Testis (tissue), 3 donors: ENCODE measurements around the gene DDA1. TPM values are rescaled to one million over a fixed set of nuclear protein-coding genes. Genes with fewer than 3 reads are reported as not detected.

ENCODE experiments used
- DNase-seq: peaks from one replicate; pipeline ENCODE4 v3.0.0-alpha.2; 2019
- H3K27ac ChIP-seq, 2 donors: fragments of 200-600 bp; sonication (generic); one replicate each; pipeline ENCODE4 v1.5.1; 2019
- H3K27me3 ChIP-seq: fragments of 200-600 bp; sonication (generic); one replicate; pipeline ENCODE4 v1.5.1; 2019
- H3K36me3 ChIP-seq: fragments of 200-600 bp; sonication (generic); one replicate; pipeline ENCODE4 v1.5.1; 2017; ENCODE audit warnings: low read depth; ENCODE audit errors: missing control alignments
- H3K4me1 ChIP-seq: fragments of 200-600 bp; sonication (generic); one replicate; pipeline ENCODE4 v1.5.1; 2019
- H3K4me3 ChIP-seq, 2 donors: fragments of 200-600 bp; sonication (generic); one replicate each; pipeline ENCODE4 v1.5.1; 2017 to 2019
- H3K9me3 ChIP-seq: fragments of 200-600 bp; sonication (generic); one replicate; pipeline ENCODE4 v1.5.1; 2017
- POLR2A ChIP-seq: fragments of 450-650 bp; IDR thresholded peaks from one replicate; pipeline ENCODE4 v1.6.1; 2017; ENCODE audit warnings: antibody characterized with exemption, mild to moderate bottlenecking, moderate library complexity
- WGBS, 2 donors: methylation state at CpG; one replicate each; pipeline ENCODE4 v1.1.5; 2018; 5-methylcytosine and 5-hydroxymethylcytosine counted together
- intact Hi-C: fragments of 100-400 bp; cut with DNase I; formaldehyde crosslinking; loops from one replicate; pipeline ENCODE4 v1.15.1; 2023; ENCODE audit warnings: low total_unique reads
- polyA plus RNA-seq: library from polyadenylated mRNA; stranded (reverse); fragments of 350-450 nt; fragmentation: Illumina TruSeq; extraction: RNeasy Lipid Tissue Mini Kit (QIAGEN cat#74804); gene quantifications from one replicate; pipeline ENCODE4 v1.2.3, GENCODE V29; 2014; ENCODE audit warnings: low read depth, low replicate concordance; ENCODE audit not compliant: insufficient read depth
- total RNA-seq, 2 donors: library from RNA; depleted of rRNA; stranded (reverse); fragments of >200 nt; gene quantifications; one replicate each; pipeline ENCODE4 v1.2.3, GENCODE V29; 2016
- TF ChIP-seq, protein P1 (sequence below), 3 experiments: fragments of 450-650 bp in 2 of 3; fragments of 200-600 bp in 1 of 3; sonication (generic) in 1 of 3; IDR thresholded peaks; one replicate each; pipeline ENCODE4 v1.5.1; 2016 to 2019; ENCODE audit warnings: antibody characterized with exemption in 3 of 3, mild to moderate bottlenecking in 2 of 3, moderate library complexity in 1 of 3

DDA1 gene
- total and polyA plus RNA-seq, 3 donors from 2014 or later: 46.4 to 123 (median 55.5) TPM

DNA sequence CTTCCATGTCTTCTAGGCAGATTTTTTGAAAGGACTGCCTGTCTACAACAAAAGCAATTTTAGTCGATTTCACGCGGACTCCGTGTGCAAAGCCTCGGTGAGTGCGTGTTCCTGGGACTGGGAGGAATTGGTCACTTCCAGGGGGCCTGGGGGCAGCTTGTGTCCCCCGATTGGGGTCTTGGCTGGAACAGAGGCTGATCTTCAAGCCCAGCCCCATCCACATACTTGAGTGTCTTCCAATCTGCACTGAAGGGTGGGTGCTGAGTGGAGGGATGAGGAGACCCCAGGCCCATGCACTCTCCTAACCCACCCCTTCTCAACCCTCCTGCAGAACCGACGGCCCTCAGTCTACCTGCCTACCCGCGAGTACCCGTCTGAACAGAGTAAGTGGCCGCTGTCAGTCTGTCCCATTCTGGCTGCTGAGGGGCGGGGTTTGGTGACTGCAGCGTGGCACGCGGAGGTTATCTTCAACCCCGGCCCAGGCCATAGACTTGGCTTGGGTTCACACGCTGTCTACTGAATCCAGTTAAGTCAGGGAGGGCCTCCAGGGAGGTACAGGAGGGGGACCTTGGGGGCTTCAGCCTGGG, 4.7 kb downstream of the DDA1 start:
- TF ChIP-seq, protein P1, sequence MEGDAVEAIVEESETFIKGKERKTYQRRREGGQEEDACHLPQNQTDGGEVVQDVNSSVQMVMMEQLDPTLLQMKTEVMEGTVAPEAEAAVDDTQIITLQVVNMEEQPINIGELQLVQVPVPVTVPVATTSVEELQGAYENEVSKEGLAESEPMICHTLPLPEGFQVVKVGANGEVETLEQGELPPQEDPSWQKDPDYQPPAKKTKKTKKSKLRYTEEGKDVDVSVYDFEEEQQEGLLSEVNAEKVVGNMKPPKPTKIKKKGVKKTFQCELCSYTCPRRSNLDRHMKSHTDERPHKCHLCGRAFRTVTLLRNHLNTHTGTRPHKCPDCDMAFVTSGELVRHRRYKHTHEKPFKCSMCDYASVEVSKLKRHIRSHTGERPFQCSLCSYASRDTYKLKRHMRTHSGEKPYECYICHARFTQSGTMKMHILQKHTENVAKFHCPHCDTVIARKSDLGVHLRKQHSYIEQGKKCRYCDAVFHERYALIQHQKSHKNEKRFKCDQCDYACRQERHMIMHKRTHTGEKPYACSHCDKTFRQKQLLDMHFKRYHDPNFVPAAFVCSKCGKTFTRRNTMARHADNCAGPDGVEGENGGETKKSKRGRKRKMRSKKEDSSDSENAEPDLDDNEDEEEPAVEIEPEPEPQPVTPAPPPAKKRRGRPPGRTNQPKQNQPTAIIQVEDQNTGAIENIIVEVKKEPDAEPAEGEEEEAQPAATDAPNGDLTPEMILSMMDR (IDR thresholded peaks at IDR 0.05): no peak
- no peak for TF ChIP-seq POLR2A

DNA sequence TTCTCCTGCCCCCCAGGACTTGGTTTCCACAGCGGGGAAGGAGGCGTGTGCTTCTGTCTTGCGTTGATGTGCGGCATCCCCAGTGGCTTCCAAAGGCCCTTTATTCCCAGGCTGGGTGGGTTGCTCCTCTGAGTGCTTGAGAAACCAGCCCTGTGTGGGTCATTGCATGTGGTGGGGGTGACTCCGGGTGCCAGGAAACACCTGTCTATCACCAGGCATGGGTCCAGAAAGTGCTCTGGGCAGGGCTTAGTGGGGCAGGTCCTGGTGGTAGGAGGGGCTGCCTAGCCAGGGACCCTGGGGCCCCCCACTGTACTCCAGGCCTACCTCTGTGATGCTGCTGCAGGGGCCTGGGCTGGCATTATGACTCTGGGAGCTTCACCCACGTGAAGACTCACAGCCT, 9.6 kb downstream of the DDA1 start:
- TF ChIP-seq, protein P1 (IDR thresholded peaks at IDR 0.05): no peak
- no peak for TF ChIP-seq POLR2A
- intact Hi-C loops: no loop called here
- no peak overlapping the region for H3K27ac ChIP-seq
- peaks cover 6% of the 10 kb centered on the region for H3K4me1 ChIP-seq
- H3K36me3 ChIP-seq: no peaks in the 10 kb centered on the region
- DNase-seq: no peak
- 90 to 93% methylated on average over 5 to 6 of the region's 6 CpGs for WGBS, 2 donors
- H3K27me3 ChIP-seq: no peaks in the 10 kb centered on the region
- no peak overlapping the region for H3K4me3 ChIP-seq
- no peaks in the 10 kb centered on the region for H3K9me3 ChIP-seq

More for the DNA sequence above, 4.7 kb downstream of the DDA1 start:
- DNase-seq: no peak
- H3K4me3 ChIP-seq: no peak overlapping the region
- WGBS, 2 donors: 88 to 94% methylated on average over 7 to 19 of the region's 19 CpGs
- H3K27me3 ChIP-seq: no peaks in the 10 kb centered on the region
- no peaks in the 10 kb centered on the region for H3K9me3 ChIP-seq
- peaks cover 16% of the 10 kb centered on the region for H3K4me1 ChIP-seq
- H3K27ac ChIP-seq: no peak overlapping the region
- intact Hi-C loops: no loop called here
- H3K36me3 ChIP-seq: no peaks in the 10 kb centered on the region

DNA sequence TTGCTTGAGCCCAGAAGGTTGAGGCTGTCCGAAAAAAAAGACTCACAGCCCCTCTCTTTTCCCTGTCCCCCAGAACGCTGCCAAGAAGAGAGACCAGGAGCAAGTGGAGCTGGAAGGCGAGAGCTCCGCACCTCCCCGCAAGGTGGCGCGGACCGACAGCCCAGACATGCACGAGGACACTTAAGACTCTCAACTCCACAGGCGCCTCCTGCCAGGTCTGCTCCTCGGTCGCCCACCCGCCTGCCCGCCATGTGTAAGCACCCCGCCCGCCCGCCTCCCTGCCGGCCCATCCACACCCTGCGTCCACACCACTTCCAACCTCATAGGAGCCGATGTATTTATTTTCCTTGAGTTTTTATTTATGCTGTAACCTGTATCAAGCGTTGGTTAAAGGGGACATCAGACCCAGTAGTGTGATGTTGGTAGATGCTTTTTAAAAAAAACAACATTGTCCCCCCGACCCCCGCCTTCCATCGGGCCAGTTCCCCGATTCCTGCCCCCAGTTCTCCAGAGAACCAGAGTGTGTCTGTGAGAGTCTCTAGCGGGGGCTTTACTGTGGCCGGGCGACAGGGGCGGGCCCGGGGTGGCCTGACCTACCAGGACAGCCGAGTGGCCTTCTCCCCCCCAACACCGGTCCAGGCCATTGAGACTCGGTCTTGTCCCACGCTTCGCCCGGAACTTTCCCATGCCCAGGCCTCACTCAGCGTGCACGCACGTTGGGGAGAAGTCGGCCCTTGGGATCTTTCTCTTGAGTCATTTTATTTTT, 10.3 kb downstream of the DDA1 start:
- peaks cover 6% of the 10 kb centered on the region for H3K4me1 ChIP-seq
- H3K4me3 ChIP-seq: no peak overlapping the region
- WGBS, 2 donors: 90 to 91% methylated on average over 24 to 40 of the region's 40 CpGs
- H3K27me3 ChIP-seq: no peaks in the 10 kb centered on the region
- H3K27ac ChIP-seq: no peak overlapping the region
- no peak for TF ChIP-seq POLR2A
- TF ChIP-seq, protein P1 (IDR thresholded peaks at IDR 0.05): no peak
- H3K36me3 ChIP-seq: no peaks in the 10 kb centered on the region
- intact Hi-C loops: no loop called here
- DNase-seq: no peak
- no peaks in the 10 kb centered on the region for H3K9me3 ChIP-seq

DNA sequence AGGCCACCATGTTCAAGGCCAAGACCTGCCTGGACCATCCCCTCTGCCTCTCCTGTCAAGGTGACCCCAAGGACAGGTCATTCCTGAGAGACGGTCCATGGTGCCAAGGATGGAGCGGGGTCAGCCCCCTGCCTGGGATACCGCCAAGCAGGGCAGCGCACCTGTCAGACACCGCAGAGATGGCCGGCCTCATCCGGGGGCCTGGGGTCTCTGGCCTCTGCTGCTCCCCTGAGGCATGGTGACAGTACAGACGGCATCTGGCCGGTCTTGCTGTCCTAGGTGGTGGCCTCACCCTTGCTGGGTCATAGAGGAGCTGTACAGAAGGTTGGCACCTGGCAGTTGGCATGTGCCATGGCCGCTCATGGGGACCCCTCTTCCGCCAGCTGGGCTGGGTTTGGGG, 11.1 kb downstream of the DDA1 start:
- Histone ChIP-seq H3K4me3 (no peak overlapping the region), H3K27ac (no peak overlapping the region), H3K27me3 (no peaks in the 10 kb centered on the region), H3K9me3 (no peaks in the 10 kb centered on the region), H3K36me3 (no peaks in the 10 kb centered on the region), H3K4me1 (peaks cover 6% of the 10 kb centered on the region)
- intact Hi-C loops: no loop called here
- WGBS, 2 donors: 78 to 98% methylated on average over 7 to 11 of the region's 11 CpGs
- no peak for TF ChIP-seq POLR2A
- TF ChIP-seq, protein P1 (IDR thresholded peaks at IDR 0.05): no peak
- no peak for DNase-seq
